Measurements from ENCODE around the gene METTL27. TPM values are rescaled to one million over a fixed set of nuclear protein-coding genes. Genes with fewer than 3 reads are reported as not detected.

METTL27 gene
- total RNA-seq, 1 donor from 2014 or later, result 10.5 TPM

DNA sequence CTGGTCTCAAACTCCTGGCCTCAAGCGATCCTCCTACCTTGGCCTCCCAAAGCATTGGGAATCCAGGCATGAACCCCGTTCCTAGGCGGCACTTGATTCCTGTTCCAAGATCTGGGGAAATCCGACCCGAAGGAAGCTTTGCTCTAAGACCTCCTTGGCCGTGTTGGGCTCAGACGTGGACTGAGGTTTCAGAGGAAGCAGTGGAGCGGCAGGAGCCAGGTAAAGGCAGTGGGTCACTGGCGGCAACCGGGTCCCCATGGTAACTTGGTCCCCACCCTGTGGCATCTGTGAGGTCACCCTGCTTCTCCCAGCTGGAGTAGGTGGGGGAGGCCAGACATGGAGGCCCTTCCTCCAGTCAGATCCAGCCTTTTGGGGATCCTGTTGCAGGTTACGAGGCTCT is 18.5 kb upstream of the METTL27 start, which contains the start of gene TMEM270:
TMEM270 (plus strand) TSS at position 301 of the 400 bp plus-strand sequence; CDS start at position 337, 36 bp downstream.
- no peaks in the 10 kb centered on the region for H3K4me1 ChIP-seq
- no peak within 1 kb of the TSS for H3K4me3 Mint-ChIP-seq
- no peak within 1 kb of the TSS for H2AFZ ChIP-seq (replicated peaks)
- H3K9me3 Mint-ChIP-seq, result no peaks in the 10 kb centered on the region
- no peaks in the 10 kb centered on the region for H3F3A ChIP-seq (ENCODE audit: low read depth)
- H3K36me3 Mint-ChIP-seq, result no peaks in the 10 kb centered on the region
- no peaks in the 10 kb centered on the region for H3K9me3 ChIP-seq (ENCODE audit: low read depth)
- no peaks in the 10 kb centered on the region for H3K79me2 ChIP-seq (ENCODE audit: low read depth)
- H3K4me1 Mint-ChIP-seq, result no peaks in the 10 kb centered on the region
- peaks cover 7% of the 10 kb centered on the region for H3K27me3 Mint-ChIP-seq (ENCODE audit: insufficient read depth, low read depth)
- TF ChIP-seq CTCF (IDR thresholded peaks at IDR 0.05) (no peak), EZH2phosphoT487 (IDR thresholded peaks at IDR 0.05) (no peak), EZH2 (IDR thresholded peaks at IDR 0.05) (no peak)
- no peak within 1 kb of the TSS for H3K27ac Mint-ChIP-seq
- no peak within 1 kb of the TSS for H3K27ac ChIP-seq
- H3K4me2 ChIP-seq, result no peak within 1 kb of the TSS
- no peaks in the 10 kb centered on the region for H3K36me3 ChIP-seq
- no peak within 1 kb of the TSS for H3K9ac ChIP-seq
- no peaks in the 10 kb centered on the region for H4K20me1 ChIP-seq (ENCODE audit: low read depth)
- no peak within 1 kb of the TSS for H3K4me3 ChIP-seq
- H3K27me3 ChIP-seq, result peaks cover 9% of the 10 kb centered on the region
- no peak for DNase-seq (ENCODE audit: low spot score)

DNA sequence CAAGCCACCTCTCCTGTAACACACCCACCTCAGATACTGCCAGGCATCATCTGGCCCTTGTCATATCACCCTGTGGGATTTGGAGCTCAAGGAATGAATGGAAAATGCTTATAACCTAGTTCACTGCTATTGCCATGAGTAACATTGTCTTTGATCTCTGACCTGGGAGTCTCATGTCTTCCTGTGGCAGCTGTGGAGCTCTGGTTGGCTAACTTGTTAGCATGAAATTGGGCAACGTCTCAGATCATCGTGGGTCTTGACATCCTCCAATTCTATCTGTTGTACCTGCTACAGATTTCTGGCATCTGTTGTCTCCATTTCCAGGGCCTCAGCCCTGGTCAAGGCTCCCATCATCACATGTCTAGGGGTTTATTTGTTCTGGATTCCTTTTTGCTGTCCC is 16.5 kb upstream of the METTL27 start:
- Histone ChIP-seq H3K79me2 (ENCODE audit: low read depth) (no peaks in the 10 kb centered on the region), H4K20me1 (ENCODE audit: low read depth) (no peaks in the 10 kb centered on the region), H3K9me3 (ENCODE audit: low read depth) (no peaks in the 10 kb centered on the region), H3K4me3 (no peak overlapping the region), H3F3A (ENCODE audit: low read depth) (no peaks in the 10 kb centered on the region), H3K4me1 (no peaks in the 10 kb centered on the region), H3K27me3 (peaks cover 27% of the 10 kb centered on the region), H2AFZ (replicated peaks) (no peak overlapping the region), H3K36me3 (no peaks in the 10 kb centered on the region), H3K27ac (no peak overlapping the region), H3K9ac (no peak overlapping the region), H3K4me2 (no peak overlapping the region)
- Mint-ChIP-seq H3K9me3 (no peaks in the 10 kb centered on the region), H3K4me3 (no peak overlapping the region), H3K4me1 (peaks cover 4% of the 10 kb centered on the region), H3K27me3 (ENCODE audit: insufficient read depth, low read depth) (peaks cover 10% of the 10 kb centered on the region), H3K27ac (no peak overlapping the region), H3K36me3 (no peaks in the 10 kb centered on the region)
- TF ChIP-seq EZH2 (IDR thresholded peaks at IDR 0.05), result no peak
- no peak for TF ChIP-seq CTCF (IDR thresholded peaks at IDR 0.05)
- no peak for TF ChIP-seq EZH2phosphoT487 (IDR thresholded peaks at IDR 0.05)
- no peak for DNase-seq (ENCODE audit: low spot score)

- Histone ChIP-seq H3K4me2 (no peak overlapping the region), H2AFZ (replicated peaks) (no peak overlapping the region), H3F3A (ENCODE audit: low read depth) (no peaks in the 10 kb centered on the region), H3K9ac (no peak overlapping the region), H3K79me2 (ENCODE audit: low read depth) (no peaks in the 10 kb centered on the region), H3K27me3 (peaks cover 27% of the 10 kb centered on the region), H3K4me1 (no peaks in the 10 kb centered on the region), H4K20me1 (ENCODE audit: low read depth) (no peaks in the 10 kb centered on the region), H3K9me3 (ENCODE audit: low read depth) (no peaks in the 10 kb centered on the region), H3K36me3 (no peaks in the 10 kb centered on the region), H3K27ac (no peak overlapping the region), H3K4me3 (no peak overlapping the region)
- Mint-ChIP-seq H3K4me3 (no peak overlapping the region), H3K36me3 (no peaks in the 10 kb centered on the region), H3K27ac (no peak overlapping the region), H3K9me3 (no peaks in the 10 kb centered on the region), H3K4me1 (peaks cover 4% of the 10 kb centered on the region), H3K27me3 (ENCODE audit: insufficient read depth, low read depth) (peaks cover 14% of the 10 kb centered on the region)
- TF ChIP-seq CTCF (IDR thresholded peaks at IDR 0.05), result no peak
- no peak for TF ChIP-seq EZH2phosphoT487 (IDR thresholded peaks at IDR 0.05)
- TF ChIP-seq EZH2 (IDR thresholded peaks at IDR 0.05), result no peak
- no peak for DNase-seq (ENCODE audit: low spot score)
Measured at GRCh38 chr7:73856941-73857340, 14.6 kb upstream of the METTL27 start.

Data from neural progenitor cell (in vitro differentiated cells).